RWPE2 (cell line): ENCODE data around the gene PPM1B.

Experiments
- ATAC-seq: fragments of 200-7000 bp; cut with Tn5 transposase; 3 replicates; pipeline ENCODE4 v1.9.1; 2021; ENCODE audit warnings: low read depth
- DNase-seq: peaks from one replicate; pipeline ENCODE4 v3.0.0-alpha.2; 2020; ENCODE audit warnings: low spot score
- H3K27ac ChIP-seq: fragments of 450-650 bp; 2 replicates; pipeline ENCODE4 v1.5.1; 2017; ENCODE audit warnings: mild to moderate bottlenecking; ENCODE audit not compliant: poor library complexity, severe bottlenecking
- H3K27me3 ChIP-seq: fragments of 250-450 bp; sonication (Bioruptor Pico); 2 replicates; pipeline ENCODE4 v1.5.1; 2021; ENCODE audit warnings: mild to moderate bottlenecking, moderate library complexity; ENCODE audit not compliant: insufficient read depth, poor library complexity, severe bottlenecking
- H3K36me3 ChIP-seq: fragments of 250-450 bp; sonication (Bioruptor Pico); 2 replicates; pipeline ENCODE4 v1.5.1; 2020; ENCODE audit warnings: low read depth, mild to moderate bottlenecking, moderate library complexity
- H3K4me1 ChIP-seq: fragments of 250-450 bp; sonication (Bioruptor Pico); 2 replicates; pipeline ENCODE4 v1.5.1; 2021; ENCODE audit warnings: mild to moderate bottlenecking, moderate library complexity; ENCODE audit not compliant: insufficient read depth, poor library complexity, severe bottlenecking
- H3K4me3 ChIP-seq: fragments of 250-450 bp; sonication (Bioruptor Pico); 2 replicates; pipeline ENCODE4 v1.5.1; 2021; ENCODE audit warnings: mild to moderate bottlenecking, moderate library complexity; ENCODE audit not compliant: severe bottlenecking
- H3K9me3 ChIP-seq: fragments of 250-450 bp; sonication (Bioruptor Pico); 2 replicates; pipeline ENCODE4 v1.5.1; 2021; ENCODE audit warnings: mild to moderate bottlenecking, moderate library complexity; ENCODE audit not compliant: severe bottlenecking
- TF ChIP-seq, protein P1 (sequence below): fragments of 450-650 bp; IDR thresholded peaks from one replicate; pipeline ENCODE4 v1.5.1; 2017; ENCODE audit warnings: mild to moderate bottlenecking, moderate library complexity; ENCODE audit not compliant: poor library complexity, severe bottlenecking

PPM1B gene

DNA sequence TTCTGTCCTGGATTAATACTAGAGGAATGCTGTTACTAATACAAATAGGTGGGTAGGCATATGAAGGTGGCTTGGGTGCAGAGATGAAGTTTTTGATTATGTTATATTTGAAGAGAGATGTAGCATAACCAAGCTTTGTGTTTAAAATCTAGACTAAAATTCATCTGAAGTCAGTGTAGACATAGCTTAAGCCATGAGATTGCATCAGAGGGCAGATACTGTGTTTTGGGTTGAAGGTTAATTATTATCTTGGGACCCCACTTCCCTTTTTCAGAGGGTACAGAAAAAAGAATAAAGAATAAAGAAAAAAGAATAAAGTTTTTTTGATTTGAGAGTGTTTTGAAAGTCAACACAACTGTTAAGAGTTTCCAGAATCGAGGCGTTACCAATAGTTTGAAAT is 13.0 kb downstream of the PPM1B start:
- TF ChIP-seq, protein P1, sequence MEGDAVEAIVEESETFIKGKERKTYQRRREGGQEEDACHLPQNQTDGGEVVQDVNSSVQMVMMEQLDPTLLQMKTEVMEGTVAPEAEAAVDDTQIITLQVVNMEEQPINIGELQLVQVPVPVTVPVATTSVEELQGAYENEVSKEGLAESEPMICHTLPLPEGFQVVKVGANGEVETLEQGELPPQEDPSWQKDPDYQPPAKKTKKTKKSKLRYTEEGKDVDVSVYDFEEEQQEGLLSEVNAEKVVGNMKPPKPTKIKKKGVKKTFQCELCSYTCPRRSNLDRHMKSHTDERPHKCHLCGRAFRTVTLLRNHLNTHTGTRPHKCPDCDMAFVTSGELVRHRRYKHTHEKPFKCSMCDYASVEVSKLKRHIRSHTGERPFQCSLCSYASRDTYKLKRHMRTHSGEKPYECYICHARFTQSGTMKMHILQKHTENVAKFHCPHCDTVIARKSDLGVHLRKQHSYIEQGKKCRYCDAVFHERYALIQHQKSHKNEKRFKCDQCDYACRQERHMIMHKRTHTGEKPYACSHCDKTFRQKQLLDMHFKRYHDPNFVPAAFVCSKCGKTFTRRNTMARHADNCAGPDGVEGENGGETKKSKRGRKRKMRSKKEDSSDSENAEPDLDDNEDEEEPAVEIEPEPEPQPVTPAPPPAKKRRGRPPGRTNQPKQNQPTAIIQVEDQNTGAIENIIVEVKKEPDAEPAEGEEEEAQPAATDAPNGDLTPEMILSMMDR, result no peak
- H3K27ac ChIP-seq, result no peak overlapping the region
- H3K36me3 ChIP-seq, result peaks cover 4% of the 10 kb centered on the region
- no peak overlapping the region for H3K4me3 ChIP-seq
- H3K9me3 ChIP-seq, result no peaks in the 10 kb centered on the region
- H3K27me3 ChIP-seq, result no peaks in the 10 kb centered on the region
- no peaks in the 10 kb centered on the region for H3K4me1 ChIP-seq
- ATAC-seq (no peak), DNase-seq (no peak)

DNA sequence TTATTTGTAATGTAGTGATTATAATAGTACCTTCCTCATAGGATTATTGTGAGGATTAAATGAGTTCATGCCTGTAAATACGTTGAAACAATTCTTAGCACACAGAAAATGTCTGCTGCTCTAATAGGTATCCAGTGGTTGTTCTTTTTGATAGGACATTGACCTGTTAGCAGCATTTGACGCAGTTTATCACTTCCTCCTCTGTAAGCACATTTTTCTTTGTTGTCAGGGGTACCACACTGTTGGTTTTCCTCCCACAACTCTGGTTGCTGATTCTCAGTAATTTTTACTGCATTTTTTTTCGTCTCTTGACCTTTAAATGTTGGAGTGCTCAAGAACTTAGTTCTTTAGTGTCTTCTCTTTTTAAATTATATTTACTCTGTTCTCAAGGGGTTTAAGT is 15.4 kb downstream of the PPM1B start:
- Histone ChIP-seq H3K27ac (no peak overlapping the region), H3K36me3 (0 out of 2 replicates have a peak, but pooled peaks cover 2% of the 10 kb centered on the region), H3K9me3 (no peaks in the 10 kb centered on the region), H3K27me3 (no peaks in the 10 kb centered on the region), H3K4me3 (no peak overlapping the region), H3K4me1 (no peaks in the 10 kb centered on the region)
- ATAC-seq (no peak), DNase-seq (no peak)
- TF ChIP-seq, protein P1, result no peak

DNA sequence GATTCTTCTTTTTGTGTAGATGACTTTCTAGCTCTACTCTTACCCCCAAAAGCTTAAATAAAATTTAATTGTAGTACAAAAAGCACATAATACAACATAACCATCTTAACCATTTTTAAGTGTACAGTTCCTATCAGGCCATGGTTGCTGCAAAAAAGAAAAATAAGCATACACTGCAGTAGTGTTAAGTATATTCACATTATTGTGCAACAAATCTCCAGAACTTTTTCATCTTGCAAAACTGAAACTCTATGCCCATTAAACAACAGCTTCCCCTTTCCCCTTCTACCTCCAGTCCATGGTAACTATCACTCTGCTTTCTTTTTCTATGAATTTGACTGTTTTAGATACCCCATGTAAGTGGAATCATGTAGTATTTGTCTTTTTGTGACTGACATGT is 18.1 kb downstream of the PPM1B start:
- DNase-seq, result no peak
- no peak overlapping the region for H3K27ac ChIP-seq
- H3K4me1 ChIP-seq, result no peaks in the 10 kb centered on the region

DNA sequence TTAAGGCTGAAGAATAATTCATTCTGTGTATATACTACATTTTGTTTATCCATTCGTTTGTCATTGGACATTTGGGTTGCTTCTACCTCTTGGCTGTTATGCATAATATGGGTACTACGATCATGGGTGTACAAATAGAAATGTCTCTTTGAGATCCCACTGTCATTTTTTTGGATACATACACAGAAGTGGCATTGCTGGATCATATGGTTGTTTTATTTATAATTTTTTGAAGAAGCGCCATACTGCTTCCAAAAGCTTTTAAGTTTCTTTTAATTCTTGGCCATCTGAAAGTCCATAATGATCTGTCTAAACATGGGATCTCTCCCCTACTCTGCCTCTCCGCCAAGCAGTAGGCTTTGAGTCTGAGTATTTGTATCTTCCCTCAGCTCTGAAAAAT is 18.6 kb downstream of the PPM1B start:
- no peak for ATAC-seq
- Histone ChIP-seq H3K27ac (no peak overlapping the region), H3K4me3 (no peak overlapping the region), H3K4me1 (no peaks in the 10 kb centered on the region), H3K9me3 (no peaks in the 10 kb centered on the region), H3K27me3 (no peaks in the 10 kb centered on the region), H3K36me3 (no peaks in the 10 kb centered on the region)
- DNase-seq, result no peak
- TF ChIP-seq, protein P1, result no peak

More for the DNA sequence above, 18.1 kb downstream of the PPM1B start:
- no peak for ATAC-seq
- no peaks in the 10 kb centered on the region for H3K36me3 ChIP-seq
- H3K27me3 ChIP-seq, result no peaks in the 10 kb centered on the region
- TF ChIP-seq, protein P1, result no peak
- no peaks in the 10 kb centered on the region for H3K9me3 ChIP-seq
- no peak overlapping the region for H3K4me3 ChIP-seq

DNA sequence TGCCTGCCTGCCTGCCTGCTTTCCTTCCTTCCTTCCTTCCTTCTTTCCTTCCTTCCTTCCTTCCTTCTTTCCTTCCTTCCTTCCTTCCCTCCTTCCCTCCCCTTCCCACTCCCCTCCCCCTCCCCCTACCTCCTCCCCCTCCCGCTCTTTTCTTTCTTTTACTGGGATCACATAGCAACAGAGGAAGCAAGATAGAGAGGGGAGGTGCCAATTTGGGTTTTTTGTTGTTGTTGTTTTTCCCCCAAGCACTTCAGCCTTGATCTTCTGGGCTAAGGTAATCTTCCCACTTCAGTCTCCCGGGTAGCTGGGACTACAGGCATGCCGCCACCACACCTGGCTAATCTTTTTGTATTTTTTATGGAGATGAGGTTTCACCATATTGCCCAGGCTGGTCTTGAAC is 20.0 kb downstream of the PPM1B start:
- TF ChIP-seq, protein P1, result no peak
- H3K4me3 ChIP-seq, result no peak overlapping the region
- H3K36me3 ChIP-seq, result no peaks in the 10 kb centered on the region
- DNase-seq (no peak), ATAC-seq (no peak)
- no peak overlapping the region for H3K27ac ChIP-seq
- no peaks in the 10 kb centered on the region for H3K9me3 ChIP-seq
- no peaks in the 10 kb centered on the region for H3K4me1 ChIP-seq
- H3K27me3 ChIP-seq, result no peaks in the 10 kb centered on the region
